IPS-20b (cell line): ENCODE measurements around the gene PPM1F.
"Not testable (repeated sequence)": the region's sequence is repeated elsewhere in the genome, so short reads cannot be mapped to it uniquely, and the experiment has no call there.

Experiments
- H3K27ac ChIP-seq: one replicate; pipeline ENCODE4 v1.5.1; 2013; ENCODE audit warnings: low read length
- H3K27me3 ChIP-seq: 2 replicates; pipeline ENCODE4 v1.6.1; 2013; ENCODE audit warnings: mild to moderate bottlenecking, low read length, inconsistent platforms; ENCODE audit not compliant: insufficient read depth
- H3K36me3 ChIP-seq: 2 replicates; pipeline ENCODE4 v1.6.1; 2013; ENCODE audit warnings: low read depth, mild to moderate bottlenecking, inconsistent platforms, low read length, moderate library complexity; ENCODE audit not compliant: insufficient read depth
- H3K4me1 ChIP-seq: 2 replicates; pipeline ENCODE4 v1.6.1; 2013; ENCODE audit warnings: mild to moderate bottlenecking, control low read depth, inconsistent platforms, low read length, moderate library complexity; ENCODE audit not compliant: insufficient read depth
- H3K4me3 ChIP-seq: 2 replicates; pipeline ENCODE4 v1.5.1; 2013; ENCODE audit warnings: mild to moderate bottlenecking, low read length, inconsistent platforms
- H3K9ac ChIP-seq: 2 replicates; pipeline ENCODE4 v1.6.1; 2013; ENCODE audit warnings: low read depth, mild to moderate bottlenecking, inconsistent platforms, low read length, moderate library complexity
- H3K9me3 ChIP-seq: 2 replicates; pipeline ENCODE4 v1.6.1; 2013; ENCODE audit warnings: mild to moderate bottlenecking, low read depth, low read length, inconsistent platforms; ENCODE audit not compliant: insufficient read depth

Gene PPM1F

DNA sequence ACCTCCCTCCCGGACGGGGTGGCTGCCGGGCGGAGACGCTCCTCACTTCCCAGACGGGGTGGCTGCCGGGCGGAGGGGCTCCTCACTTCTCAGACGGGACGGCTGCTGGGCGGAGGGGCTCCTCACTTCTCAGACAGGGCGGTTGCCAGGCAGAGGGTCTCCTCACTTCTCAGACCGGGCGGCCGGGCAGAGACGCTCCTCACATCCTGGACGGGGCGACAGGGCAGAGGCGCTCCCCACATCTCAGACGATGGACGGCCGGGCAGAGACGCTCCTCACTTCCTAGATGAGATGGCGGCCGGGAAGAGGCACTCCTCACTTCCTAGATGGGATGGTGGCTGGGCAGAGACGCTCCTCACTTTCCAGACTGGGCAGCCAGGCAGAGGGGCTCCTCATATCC lies 68.7 kb downstream of the PPM1F start:
- H3K9ac ChIP-seq, H3K27ac ChIP-seq, H3K4me3 ChIP-seq, H3K4me1 ChIP-seq, H3K27me3 ChIP-seq, H3K36me3 ChIP-seq, H3K9me3 ChIP-seq: not testable (repeated sequence)

DNA sequence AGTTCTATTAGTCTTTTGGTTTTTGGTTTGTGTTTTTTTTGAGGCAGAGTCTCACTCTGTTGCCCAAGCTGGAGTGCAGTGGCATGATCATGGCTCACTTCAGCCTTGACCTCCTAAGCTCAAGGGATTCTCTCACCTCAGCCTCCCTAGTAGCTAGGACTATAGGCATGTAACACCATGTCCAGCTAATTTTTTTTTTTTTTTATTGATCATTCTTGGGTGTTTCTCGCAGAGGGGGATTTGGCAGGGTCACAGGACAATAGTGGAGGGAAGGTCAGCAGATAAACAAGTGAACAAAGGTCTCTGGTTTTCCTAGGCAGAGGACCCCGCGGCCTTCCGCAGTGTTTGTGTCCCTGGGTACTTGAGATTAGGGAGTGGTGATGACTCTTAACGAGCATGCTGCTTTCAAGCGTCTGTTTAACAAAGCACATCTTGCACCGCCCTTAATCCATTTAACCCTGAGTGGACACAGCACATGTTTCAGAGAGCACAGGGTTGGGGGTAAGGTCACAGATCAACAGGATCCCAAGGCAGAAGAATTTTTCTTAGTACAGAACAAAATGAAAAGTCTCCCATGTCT lies 69.8 kb downstream of the PPM1F start:
- H3K9me3 ChIP-seq, H3K4me3 ChIP-seq, H3K27me3 ChIP-seq, H3K27ac ChIP-seq, H3K36me3 ChIP-seq, H3K9ac ChIP-seq, H3K4me1 ChIP-seq: not testable (repeated sequence)

DNA sequence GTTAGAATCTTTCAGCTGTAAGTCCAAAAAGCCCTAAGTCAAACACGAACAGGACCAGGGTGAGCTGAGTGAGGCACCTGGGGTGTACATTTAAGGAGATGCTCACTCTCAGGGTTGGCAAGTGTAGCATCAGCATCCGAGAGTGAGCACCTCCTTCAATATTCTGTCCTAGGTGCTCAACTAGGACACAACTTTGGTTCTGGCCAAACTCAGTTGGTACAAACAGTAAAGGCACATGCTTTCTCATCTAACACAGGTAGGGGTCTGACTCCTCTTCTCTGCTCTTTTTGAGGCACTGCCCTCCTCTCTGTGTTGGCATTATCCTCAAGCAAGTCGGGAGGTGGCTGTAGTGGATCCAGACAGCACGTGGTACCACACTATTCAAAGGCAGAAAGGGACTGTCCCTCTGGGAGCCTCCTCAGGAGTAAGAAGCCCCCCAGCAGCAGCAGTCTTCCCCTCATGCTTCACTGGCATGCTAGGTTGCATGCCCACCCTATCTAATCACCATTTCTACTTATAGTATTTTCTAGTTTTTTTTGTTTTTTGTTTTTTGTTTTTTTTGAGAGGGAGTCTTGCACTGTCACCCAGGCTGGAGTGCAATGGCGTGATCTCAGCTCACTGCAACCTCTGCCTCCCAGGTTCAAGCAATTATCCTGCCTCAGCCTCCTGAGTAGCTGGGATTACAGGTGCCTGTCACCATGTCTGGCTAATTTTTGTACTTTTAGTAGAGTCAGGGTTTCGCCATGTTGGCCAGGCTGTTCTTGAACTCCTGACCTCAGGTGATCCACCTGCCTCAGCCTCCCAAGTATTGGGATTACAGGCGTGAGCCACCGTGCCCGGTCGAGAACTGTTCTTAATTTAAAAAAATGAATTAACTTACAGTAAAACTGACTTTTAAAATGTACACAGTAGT lies 70.6 kb downstream of the PPM1F start:
- no peaks in the 10 kb centered on the region for H3K9me3 ChIP-seq
- no peaks in the 10 kb centered on the region for H3K27me3 ChIP-seq
- no peak overlapping the region for H3K4me3 ChIP-seq
- no peak overlapping the region for H3K27ac ChIP-seq
- no peaks in the 10 kb centered on the region for H3K4me1 ChIP-seq
- H3K36me3 ChIP-seq, result no peaks in the 10 kb centered on the region
- no peak overlapping the region for H3K9ac ChIP-seq

- Histone ChIP-seq H3K27ac (no peak overlapping the region), H3K9ac (no peak overlapping the region), H3K27me3 (no peaks in the 10 kb centered on the region), H3K4me3 (no peak overlapping the region), H3K4me1 (no peaks in the 10 kb centered on the region), H3K9me3 (no peaks in the 10 kb centered on the region), H3K36me3 (no peaks in the 10 kb centered on the region)
Measured at GRCh38 chr22:21876486-21877176, 76.0 kb downstream of the PPM1F start.

DNA sequence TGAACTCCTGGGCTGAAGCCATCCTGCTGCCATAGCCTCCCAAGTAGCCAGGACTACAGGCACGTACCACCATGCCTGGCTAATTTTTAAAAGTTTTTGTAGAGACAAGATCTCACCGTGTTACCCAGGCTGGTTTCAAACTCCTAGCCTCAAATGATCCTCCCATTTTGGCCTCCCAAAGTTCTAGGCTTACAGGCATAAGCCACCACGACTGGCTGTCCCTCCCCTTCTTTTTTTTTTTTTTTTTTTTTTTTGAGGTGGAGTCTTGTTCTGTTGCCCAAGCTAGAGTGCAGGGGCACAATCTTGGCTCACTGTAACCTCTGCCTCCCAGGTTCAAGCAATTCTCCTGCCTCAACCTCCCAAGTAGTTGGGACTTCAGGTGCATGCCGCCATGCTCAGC lies 77.7 kb downstream of the PPM1F start:
- H3K4me3 ChIP-seq, H3K27ac ChIP-seq, H3K9me3 ChIP-seq, H3K4me1 ChIP-seq, H3K36me3 ChIP-seq, H3K27me3 ChIP-seq, H3K9ac ChIP-seq: not testable (repeated sequence)

DNA sequence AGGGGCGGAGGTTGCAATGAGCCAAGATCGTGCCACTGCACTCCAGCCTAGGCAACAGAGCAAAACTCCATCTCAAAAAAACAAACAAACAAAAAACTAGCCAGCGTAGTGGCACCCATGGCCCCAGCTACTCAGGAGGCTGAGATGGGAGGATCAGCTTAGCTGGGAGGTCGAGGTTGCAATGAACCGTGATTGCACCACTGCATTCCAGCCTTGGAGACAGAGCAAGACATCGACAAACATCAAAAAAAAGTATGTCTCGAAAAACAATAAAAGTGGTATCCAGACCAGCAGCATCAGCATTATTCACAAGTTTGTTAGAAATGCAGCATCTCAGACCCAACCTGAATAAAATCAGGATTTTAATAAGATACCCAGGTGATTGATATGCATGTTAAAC lies 79.0 kb downstream of the PPM1F start:
- Histone ChIP-seq H3K27me3 (no peaks in the 10 kb centered on the region), H3K4me1 (no peaks in the 10 kb centered on the region)

DNA sequence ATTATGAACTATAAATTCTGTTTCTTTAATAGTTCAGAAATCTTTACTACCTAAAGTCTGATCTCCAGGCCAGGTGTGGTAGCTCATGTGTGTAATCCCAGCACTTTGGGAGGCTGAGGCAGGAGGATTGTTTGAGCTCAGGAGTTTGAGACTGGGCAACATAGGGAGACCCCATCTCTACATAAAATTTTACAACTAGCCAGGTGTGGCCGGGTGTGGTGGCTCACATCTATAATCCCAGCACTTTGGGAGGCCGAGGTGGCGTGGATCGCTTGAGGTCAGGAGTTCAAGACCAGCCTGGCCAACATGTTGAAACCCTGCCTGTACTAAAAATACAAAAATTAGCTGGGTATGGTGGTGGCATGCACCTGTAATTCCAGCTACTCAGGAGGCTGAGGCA lies 79.9 kb downstream of the PPM1F start:
- not testable (repeated sequence) for H3K4me1 ChIP-seq, H3K4me3 ChIP-seq, H3K36me3 ChIP-seq, H3K27ac ChIP-seq, H3K27me3 ChIP-seq, H3K9me3 ChIP-seq, H3K9ac ChIP-seq

More for the DNA sequence above, 79.0 kb downstream of the PPM1F start:
- Histone ChIP-seq H3K4me3 (no peak overlapping the region), H3K27ac (no peak overlapping the region), H3K9ac (no peak overlapping the region), H3K9me3 (no peaks in the 10 kb centered on the region), H3K36me3 (no peaks in the 10 kb centered on the region)
